CD14-positive monocyte (primary cell): ENCODE measurements around the gene LMBRD1. TPM values are rescaled to one million over a fixed set of nuclear protein-coding genes. Genes with fewer than 3 reads are reported as not detected.

ENCODE experiments used
- DNase-seq, 3 donors: peaks; one replicate each; pipeline ENCODE4 v3.0.0-alpha.2; 2011 to 2022
- H2AFZ ChIP-seq: 2 replicates; pipeline ENCODE4 v1.6.0; 2012; ENCODE audit warnings: mild to moderate bottlenecking, low read depth, low read length, inconsistent platforms; ENCODE audit not compliant: insufficient read depth, poor library complexity, severe bottlenecking
- H3K27ac ChIP-seq, 2 donors: 1 replicate in 1 of 2; 2 replicates in 1 of 2; pipeline ENCODE4 v1.5.1; 2012 to 2013; ENCODE audit warnings: low read length in 2 of 2, control low read depth in 1 of 2, inconsistent platforms in 1 of 2, low read depth in 1 of 2, mild to moderate bottlenecking in 1 of 2
- H3K27me3 ChIP-seq, 2 donors: one replicate each; pipeline versions ENCODE4 v1.6.0 to v1.6.1; 2011 to 2013; ENCODE audit warnings: low read length in 2 of 2; ENCODE audit not compliant: control insufficient read depth in 2 of 2, insufficient read depth in 2 of 2
- H3K36me3 ChIP-seq, 2 donors: replicated peaks in 1 of 2; 1 replicate in 1 of 2; 2 replicates in 1 of 2; pipeline versions ENCODE4 v1.5.1 to v1.6.1; 2012 to 2013; ENCODE audit warnings: low read length in 2 of 2, control low read depth in 1 of 2, inconsistent platforms in 1 of 2, mild to moderate bottlenecking in 1 of 2; ENCODE audit not compliant: insufficient read depth in 2 of 2, control insufficient read depth in 1 of 2
- H3K4me1 ChIP-seq, 2 donors: 1 replicate in 1 of 2; 2 replicates in 1 of 2; pipeline versions ENCODE4 v1.5.1 to v1.6.1; 2012 to 2013; ENCODE audit warnings: low read length in 2 of 2, control low read depth in 1 of 2, inconsistent platforms in 1 of 2, mild to moderate bottlenecking in 1 of 2, moderate library complexity in 1 of 2; ENCODE audit not compliant: insufficient read depth in 2 of 2, control insufficient read depth in 1 of 2
- H3K4me2 ChIP-seq: replicated peaks from 2 replicates; pipeline ENCODE3; 2012; ENCODE audit warnings: low read length, moderate library complexity, mild to moderate bottlenecking; ENCODE audit not compliant: poor library complexity, severe bottlenecking; ENCODE audit errors: extremely low read depth
- H3K4me3 ChIP-seq, 3 experiments: fragments of 200-600 bp in 1 of 3; sonication (generic) in 1 of 3; replicated peaks in 1 of 3; 1 replicate in 2 of 3; 2 replicates in 1 of 3; pipeline ENCODE4 v1.5.1; 2011 to 2013; ENCODE audit warnings: low read length in 3 of 3, mild to moderate bottlenecking in 3 of 3, control low read depth in 2 of 3, low read depth in 2 of 3, inconsistent platforms in 1 of 3, moderate library complexity in 1 of 3
- H3K79me2 ChIP-seq: 2 replicates; pipeline ENCODE4 v1.6.0; 2012; ENCODE audit warnings: mild to moderate bottlenecking, control low read depth, inconsistent platforms, low read length, moderate library complexity; ENCODE audit not compliant: insufficient read depth
- H3K9ac ChIP-seq: 2 replicates; pipeline ENCODE4 v1.6.0; 2017; ENCODE audit warnings: low read length, mild to moderate bottlenecking; ENCODE audit not compliant: insufficient read depth, poor library complexity, severe bottlenecking
- H3K9me3 ChIP-seq, 2 donors: replicated peaks in 1 of 2; 1 replicate in 1 of 2; 2 replicates in 1 of 2; pipeline versions ENCODE4 v1.5.1 to v1.6.1; 2012 to 2013; ENCODE audit warnings: low read length in 2 of 2, control low read depth in 1 of 2; ENCODE audit not compliant: control insufficient read depth in 1 of 2, insufficient read depth in 1 of 2
- H4K20me1 ChIP-seq: 2 replicates; pipeline ENCODE4 v1.6.0; 2012; ENCODE audit warnings: mild to moderate bottlenecking, low read length, control low read depth, moderate library complexity; ENCODE audit not compliant: insufficient read depth
- H3K27ac Mint-ChIP-seq, 7 donors: one replicate each; pipeline ENCODE4 v1.8.0; 2020; ENCODE audit warnings: mild to moderate bottlenecking in 7 of 7, mixed read lengths in 7 of 7, moderate library complexity in 6 of 7, inconsistent platforms in 2 of 7
- H3K27me3 Mint-ChIP-seq, 3 donors: one replicate each; pipeline ENCODE4 v1.8.0; 2021 to 2022; ENCODE audit warnings: low read depth in 3 of 3, mild to moderate bottlenecking in 3 of 3, mixed read lengths in 3 of 3, moderate library complexity in 3 of 3, inconsistent platforms in 1 of 3
- H3K36me3 Mint-ChIP-seq, 2 donors: one replicate each; pipeline ENCODE4 v1.8.0; 2020; ENCODE audit warnings: mixed read lengths in 2 of 2, inconsistent platforms in 1 of 2, mild to moderate bottlenecking in 1 of 2
- H3K4me1 Mint-ChIP-seq: one replicate; pipeline ENCODE4 v1.8.0; 2020; ENCODE audit warnings: mild to moderate bottlenecking, mixed read lengths
- H3K4me3 Mint-ChIP-seq, 2 donors: one replicate each; pipeline ENCODE4 v1.8.0; 2020; ENCODE audit warnings: mild to moderate bottlenecking in 2 of 2, mixed read lengths in 2 of 2, moderate library complexity in 1 of 2
- H3K9me3 Mint-ChIP-seq, 7 donors: one replicate each; pipeline ENCODE4 v1.8.0; 2020 to 2022; ENCODE audit warnings: mixed read lengths in 7 of 7, mild to moderate bottlenecking in 6 of 7, moderate library complexity in 6 of 7, inconsistent platforms in 2 of 7
- WGBS: methylation state at CpG from one replicate; pipeline ENCODE4 v1.1.5; 2013; ENCODE audit warnings: missing lambda C conversion rate; ENCODE audit not compliant: insufficient coverage; 5-methylcytosine and 5-hydroxymethylcytosine counted together
- intact Hi-C, 2 donors: fragments of 100-400 bp; cut with micrococcal nuclease; formaldehyde crosslinking; loops; one replicate each; pipeline versions ENCODE4 v1.15.0 to v1.15.1; 2023
- polyA plus RNA-seq, 3 donors: library from polyadenylated mRNA; depleted of rRNA in 1 of 3; unstranded in 2 of 3; stranded (reverse) in 1 of 3; fragments of 300-500 nt in 2 of 3; fragments of >200 nt in 1 of 3; fragmentation: Illumina TruSeq in 2 of 3; gene quantifications; 1 replicate in 2 of 3; 2 replicates in 1 of 3; pipeline ENCODE4 v1.2.3, GENCODE V29; 2012 to 2021
- TF ChIP-seq, protein P1 (sequence below): fragments of 200-600 bp; IDR thresholded peaks from one replicate; pipeline ENCODE4 v1.8.0; 2022; ENCODE audit warnings: antibody characterized with exemption, mild to moderate bottlenecking

Gene LMBRD1
- polyA plus RNA-seq, 3 donors = 24.7 to 71.6 (median 64.2) TPM

DNA sequence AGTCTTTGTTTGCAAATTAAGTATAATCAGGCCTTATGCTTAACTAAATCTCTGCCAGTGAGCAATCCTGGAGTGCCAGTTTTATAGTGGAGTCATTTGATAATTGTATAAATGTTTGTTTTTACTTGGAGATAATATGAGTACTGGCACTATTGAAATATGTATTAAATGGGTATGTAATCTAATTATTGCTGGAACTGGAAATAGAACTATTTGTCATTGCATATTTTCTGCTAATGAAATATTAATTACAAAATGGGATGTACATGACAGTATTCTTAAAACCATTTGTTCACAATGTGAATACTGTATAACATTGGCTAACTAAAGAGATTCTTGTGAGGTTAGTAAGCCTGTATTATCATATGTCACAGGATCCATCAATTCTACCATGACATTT is 20.5 kb upstream of the LMBRD1 start:
- intact Hi-C loops = no loop called here
- no peak overlapping the region for H3K4me2 ChIP-seq
- H3K4me3 ChIP-seq = no peak overlapping the region
- Mint-ChIP-seq H3K4me3 (no peak overlapping the region), H3K36me3 (peaks cover 0 to 2% of the 10 kb centered on the region in 2 donors), H3K27me3 (peaks cover 0 to 3% (median 0%) of the 10 kb centered on the region in 3 donors), H3K9me3 (peaks cover 0 to 3% (median 0%) of the 10 kb centered on the region in 7 donors), H3K4me1 (peaks cover 28% of the 10 kb centered on the region), H3K27ac (no peak overlapping the region)
- DNase-seq = no peak
- no peaks in the 10 kb centered on the region for H3K9me3 ChIP-seq
- no peaks in the 10 kb centered on the region for H3K79me2 ChIP-seq
- no peak overlapping the region for H3K9ac ChIP-seq
- no peaks in the 10 kb centered on the region for H3K27me3 ChIP-seq
- TF ChIP-seq, protein P1, sequence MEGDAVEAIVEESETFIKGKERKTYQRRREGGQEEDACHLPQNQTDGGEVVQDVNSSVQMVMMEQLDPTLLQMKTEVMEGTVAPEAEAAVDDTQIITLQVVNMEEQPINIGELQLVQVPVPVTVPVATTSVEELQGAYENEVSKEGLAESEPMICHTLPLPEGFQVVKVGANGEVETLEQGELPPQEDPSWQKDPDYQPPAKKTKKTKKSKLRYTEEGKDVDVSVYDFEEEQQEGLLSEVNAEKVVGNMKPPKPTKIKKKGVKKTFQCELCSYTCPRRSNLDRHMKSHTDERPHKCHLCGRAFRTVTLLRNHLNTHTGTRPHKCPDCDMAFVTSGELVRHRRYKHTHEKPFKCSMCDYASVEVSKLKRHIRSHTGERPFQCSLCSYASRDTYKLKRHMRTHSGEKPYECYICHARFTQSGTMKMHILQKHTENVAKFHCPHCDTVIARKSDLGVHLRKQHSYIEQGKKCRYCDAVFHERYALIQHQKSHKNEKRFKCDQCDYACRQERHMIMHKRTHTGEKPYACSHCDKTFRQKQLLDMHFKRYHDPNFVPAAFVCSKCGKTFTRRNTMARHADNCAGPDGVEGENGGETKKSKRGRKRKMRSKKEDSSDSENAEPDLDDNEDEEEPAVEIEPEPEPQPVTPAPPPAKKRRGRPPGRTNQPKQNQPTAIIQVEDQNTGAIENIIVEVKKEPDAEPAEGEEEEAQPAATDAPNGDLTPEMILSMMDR = no peak
- H2AFZ ChIP-seq = no peak overlapping the region
- H3K36me3 ChIP-seq = no peaks in the 10 kb centered on the region
- H4K20me1 ChIP-seq = no peaks in the 10 kb centered on the region
- H3K4me1 ChIP-seq = peaks cover 20 to 27% of the 10 kb centered on the region in 2 donors
- H3K27ac ChIP-seq = no peak overlapping the region

DNA sequence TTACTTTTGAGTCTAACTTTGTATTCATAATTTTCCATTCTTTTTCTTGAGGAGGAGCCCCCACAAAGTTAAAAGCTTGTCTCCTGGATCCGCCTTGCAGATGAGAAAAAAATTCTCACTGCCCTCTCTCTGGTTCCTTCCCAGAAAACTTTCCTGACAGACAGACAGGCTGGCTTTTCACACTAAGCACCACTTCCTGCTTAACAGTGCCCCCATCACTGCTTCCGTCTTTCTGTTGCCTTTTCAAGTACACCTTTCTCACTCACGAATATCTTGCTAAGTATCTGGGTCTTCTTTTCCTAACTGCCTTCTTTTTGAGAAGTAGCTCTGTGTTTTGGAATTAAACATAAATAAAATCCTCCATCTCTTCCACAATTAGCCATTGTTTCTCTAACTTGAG is 19.8 kb upstream of the LMBRD1 start:
- intact Hi-C loops = no loop called here
- DNase-seq = no peak
- peaks cover 0 to 2% of the 10 kb centered on the region in 2 donors for H3K36me3 Mint-ChIP-seq
- Histone ChIP-seq H3K79me2 (no peaks in the 10 kb centered on the region), H3K4me3 (no peak overlapping the region), H3K36me3 (no peaks in the 10 kb centered on the region), H3K4me2 (no peak overlapping the region), H4K20me1 (no peaks in the 10 kb centered on the region), H3K27ac (no peak overlapping the region), H3K27me3 (no peaks in the 10 kb centered on the region), H3K9ac (no peak overlapping the region), H2AFZ (peak overlapping the region; percentile 36), H3K4me1 (peaks cover 20 to 32% of the 10 kb centered on the region in 2 donors), H3K9me3 (no peaks in the 10 kb centered on the region)
- no peak overlapping the region for H3K4me3 Mint-ChIP-seq
- peaks cover 0 to 3% (median 0%) of the 10 kb centered on the region in 3 donors for H3K27me3 Mint-ChIP-seq
- TF ChIP-seq, protein P1 = no peak
- H3K4me1 Mint-ChIP-seq = peaks cover 30% of the 10 kb centered on the region
- peaks cover 0 to 5% (median 0%) of the 10 kb centered on the region in 7 donors for H3K9me3 Mint-ChIP-seq
- peak overlapping the region in 2 of 7 donors; percentile 70 to 81 for H3K27ac Mint-ChIP-seq
- WGBS = 71% methylated on average over 1 of the region's 3 CpGs
